NCI-H1417 treated with DMSO at 0.1 percent for 48 hours (cell line): Measurements from ENCODE around the gene MS4A14.
"Not testable (repeated sequence)": the region's sequence is repeated elsewhere in the genome, so short reads cannot be mapped to it uniquely, and the experiment has no call there.

Experiments used
- DNase-seq: peaks from one replicate; lab custom pipeline; 2025; lab: John Stamatoyannopoulos, UW

The MS4A14 gene

GRCh38 chr11:60396382-60396781, at the start of gene MS4A14:
Gene MS4A14, plus strand, starts transcription at chr11:60396459. Its CDS starts 120 bp downstream, at chr11:60396579.
- no peak for DNase-seq

- DNase-seq = no peak
These were observed 49.0 kb upstream of the MS4A14 start for GRCh38 chr11:60347084-60347797.

DNA sequence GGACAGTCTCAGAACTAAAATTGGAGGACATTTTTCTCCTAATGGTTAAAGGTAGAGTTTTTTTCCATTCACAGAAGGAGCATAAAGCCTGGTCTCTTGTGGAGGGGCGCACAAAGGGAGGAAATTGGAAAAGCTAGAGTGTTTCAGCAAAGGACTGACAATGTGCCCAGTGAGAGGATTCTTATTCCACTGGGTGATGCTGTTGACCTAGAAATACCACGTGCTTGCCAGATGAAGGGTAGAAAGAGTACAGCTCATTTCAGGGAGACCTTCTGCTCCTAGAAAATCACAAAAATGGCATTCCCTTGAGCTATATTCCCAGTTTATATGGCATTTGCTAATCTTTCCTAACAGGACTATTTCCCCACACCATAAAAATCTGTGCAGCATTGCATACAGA, 48.1 kb upstream of the MS4A14 start:
- no peak for DNase-seq

DNA sequence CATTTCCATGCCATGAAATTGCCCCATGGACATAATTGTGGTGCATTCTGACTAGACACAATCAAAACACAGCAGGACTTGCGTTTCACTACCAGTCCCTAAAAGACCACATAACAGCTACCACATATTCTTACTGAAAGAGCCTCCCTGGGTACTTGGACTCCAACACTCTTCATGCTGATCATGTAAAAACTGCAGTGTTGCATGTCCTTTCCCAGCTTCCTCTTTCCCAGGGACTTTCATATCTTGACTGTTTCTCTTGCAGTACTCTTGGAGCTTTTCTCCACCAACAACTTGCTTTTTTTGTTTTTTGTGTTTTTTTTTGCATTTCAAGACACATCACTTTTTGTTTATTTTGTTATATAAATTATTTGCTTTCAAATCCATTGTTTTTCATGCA, 46.3 kb upstream of the MS4A14 start:
- DNase-seq = no peak

GRCh38 chr11:60357771-60358170, 38.5 kb upstream of the MS4A14 start:
- DNase-seq = no peak

GRCh38 chr11:60360621-60361020, 35.6 kb upstream of the MS4A14 start:
- no peak for DNase-seq

- DNase-seq = no peak
These were observed 34.0 kb upstream of the MS4A14 start for GRCh38 chr11:60362241-60362640.

DNA sequence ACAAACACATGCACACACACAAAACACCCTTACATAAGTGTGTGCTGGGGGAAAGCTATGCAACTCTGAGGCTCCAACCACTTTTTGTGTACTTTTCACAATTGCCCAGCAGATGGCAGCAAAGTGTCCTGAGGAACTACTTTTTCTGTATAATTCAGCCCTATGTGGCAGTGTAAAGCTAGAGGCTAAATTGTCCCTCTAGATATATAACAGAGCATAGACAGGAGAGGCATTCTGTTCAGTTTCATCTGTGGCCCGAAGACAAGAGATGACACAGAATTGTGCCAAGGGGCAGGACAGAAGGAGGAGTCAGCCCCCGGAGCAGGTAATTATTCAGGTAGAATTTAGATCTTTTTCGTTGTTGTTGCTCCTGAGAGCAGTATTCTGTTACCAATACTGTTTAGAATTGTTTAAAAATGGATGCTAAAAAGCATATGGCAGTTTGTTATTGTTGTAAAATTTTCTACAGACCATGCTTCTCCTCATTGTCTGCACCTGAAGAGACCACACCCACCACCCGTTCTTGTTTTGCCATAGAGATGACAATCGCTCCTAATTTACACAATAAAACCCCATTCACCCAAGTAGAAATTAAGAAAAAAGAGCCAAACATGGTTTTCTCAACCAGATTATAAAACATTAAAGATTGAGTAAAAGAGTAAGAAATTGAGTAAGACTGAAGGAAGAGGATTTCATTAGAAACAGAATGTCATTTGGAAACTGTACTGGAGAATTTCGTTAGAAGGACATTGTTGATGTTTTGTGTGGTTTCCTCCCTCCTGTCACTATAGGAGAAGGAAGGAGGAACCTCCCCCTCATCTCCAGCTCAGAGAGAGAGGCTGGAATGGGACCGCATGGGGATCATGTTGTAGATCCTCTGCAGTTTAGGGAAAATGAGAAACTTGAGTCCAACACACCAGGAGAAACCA, 32.5 kb upstream of the MS4A14 start:
- DNase-seq = peak; percentile 59

DNA sequence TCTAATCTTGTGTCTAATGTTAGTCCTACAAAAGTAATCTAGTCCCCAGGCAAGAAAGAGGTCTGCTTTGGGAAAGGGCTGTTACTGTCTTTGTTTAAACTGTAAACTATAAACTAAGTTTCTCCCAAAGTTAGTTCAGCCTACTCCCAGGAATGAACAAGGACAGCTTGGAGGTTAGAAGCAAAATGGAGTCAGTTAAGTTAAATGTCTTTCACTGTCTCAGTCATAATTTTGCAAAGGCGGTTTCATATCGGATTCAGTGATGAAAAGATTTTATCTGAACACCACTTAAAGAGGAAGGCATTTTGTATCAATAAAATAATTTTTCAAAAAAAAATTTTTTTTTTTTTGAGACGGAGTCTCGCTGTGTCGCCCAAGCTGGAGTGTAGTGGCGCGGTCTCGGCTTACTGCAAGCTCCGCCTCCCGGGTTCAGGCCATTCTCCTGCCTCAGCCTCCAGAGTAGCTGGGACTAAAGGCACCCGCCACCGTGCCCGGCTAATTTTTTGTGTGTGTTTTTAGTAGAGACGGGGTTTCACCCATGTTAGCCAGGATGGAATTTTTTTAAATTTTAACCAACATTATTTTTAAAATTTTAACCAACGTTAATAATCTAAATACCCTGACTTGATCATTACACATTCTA, 29.9 kb upstream of the MS4A14 start:
- not testable (repeated sequence) for DNase-seq

DNA sequence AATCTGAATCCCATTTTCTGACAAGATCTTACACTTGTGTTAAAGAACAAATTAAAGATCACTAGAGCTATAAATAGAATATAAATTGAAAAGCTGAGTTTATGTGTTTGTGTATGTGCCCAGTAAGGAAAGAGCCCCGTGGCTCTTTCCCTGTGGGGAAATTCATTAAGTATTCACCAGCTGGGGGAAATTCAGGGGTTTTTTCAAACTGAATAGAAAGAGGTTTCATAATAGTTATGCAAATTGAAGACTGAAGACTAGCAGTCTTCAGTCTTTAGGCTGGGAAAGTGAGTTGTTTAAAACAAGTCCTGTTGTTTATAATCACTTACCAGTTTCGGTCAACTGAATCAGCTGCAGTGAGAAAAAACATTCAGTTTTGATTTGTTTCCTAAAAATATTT, 29.2 kb upstream of the MS4A14 start:
- DNase-seq = no peak

DNA sequence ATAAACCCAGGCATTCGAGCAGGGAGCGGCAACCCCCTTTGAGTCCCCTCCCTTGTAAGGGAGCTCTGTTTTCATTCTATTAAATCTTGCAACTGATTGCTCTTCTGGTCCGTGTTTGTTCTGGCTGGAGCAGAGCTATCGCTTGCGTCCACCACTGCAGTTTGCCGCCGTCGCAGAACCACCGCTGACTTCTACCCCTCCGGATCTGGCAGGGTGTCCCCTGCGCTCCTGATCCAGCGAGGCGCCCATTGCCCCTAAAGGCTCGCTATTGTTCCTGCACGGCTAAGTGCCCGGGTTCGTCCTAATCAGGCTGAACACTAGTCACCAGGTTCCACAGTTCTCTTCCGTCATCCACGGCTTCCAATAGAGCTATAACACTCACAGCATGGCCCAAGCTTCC, 28.4 kb upstream of the MS4A14 start:
- no peak for DNase-seq

- DNase-seq = no peak
These were observed 25.9 kb upstream of the MS4A14 start for GRCh38 chr11:60370252-60370810.

DNA sequence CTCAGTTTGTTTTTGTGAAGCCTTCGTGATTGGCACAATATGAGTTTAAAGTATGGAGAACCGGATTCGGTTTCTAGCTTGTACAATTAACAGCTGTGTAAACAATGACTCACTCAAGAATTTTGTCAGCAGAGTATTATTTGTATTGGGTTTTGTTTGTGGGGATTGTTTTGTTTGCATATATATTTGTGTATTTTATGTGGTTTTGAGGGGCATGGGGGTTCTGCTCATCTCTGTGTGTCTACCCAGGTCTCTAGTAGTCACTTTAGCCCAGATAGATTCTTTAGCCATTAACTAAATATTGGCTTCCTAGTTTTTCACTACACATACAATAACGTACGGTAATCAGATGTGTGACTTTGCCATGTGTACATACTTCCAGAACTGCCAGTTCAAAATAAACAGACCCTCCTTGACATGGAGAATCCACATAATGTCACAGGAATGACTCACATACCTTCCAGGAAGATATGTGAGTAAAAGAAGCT, 25.4 kb upstream of the MS4A14 start:
- peak; percentile 86 for DNase-seq

- DNase-seq = no peak
These were observed 24.9 kb upstream of the MS4A14 start for GRCh38 chr11:60371386-60371785.

GRCh38 chr11:60371854-60372253, 24.4 kb upstream of the MS4A14 start:
- DNase-seq = no peak

DNA sequence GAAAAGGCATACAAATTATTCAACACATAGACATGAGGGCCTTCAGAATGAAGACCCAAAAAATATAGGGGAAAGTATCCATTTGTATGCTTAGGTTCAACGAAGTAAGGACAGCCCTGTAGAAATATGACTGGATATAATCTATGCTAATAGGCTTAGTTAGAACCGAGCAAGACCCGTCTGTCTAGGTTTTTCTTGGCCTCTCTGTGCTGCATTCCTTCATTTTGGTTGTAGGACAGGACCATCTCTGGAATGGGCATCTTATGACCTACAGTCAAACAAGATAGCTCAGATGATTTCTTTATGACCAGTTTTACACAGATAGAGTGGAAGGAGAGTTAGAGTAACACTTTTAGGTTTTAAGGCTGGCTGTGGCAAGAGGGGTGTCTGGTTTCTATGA, 23.5 kb upstream of the MS4A14 start:
- DNase-seq = no peak

DNA sequence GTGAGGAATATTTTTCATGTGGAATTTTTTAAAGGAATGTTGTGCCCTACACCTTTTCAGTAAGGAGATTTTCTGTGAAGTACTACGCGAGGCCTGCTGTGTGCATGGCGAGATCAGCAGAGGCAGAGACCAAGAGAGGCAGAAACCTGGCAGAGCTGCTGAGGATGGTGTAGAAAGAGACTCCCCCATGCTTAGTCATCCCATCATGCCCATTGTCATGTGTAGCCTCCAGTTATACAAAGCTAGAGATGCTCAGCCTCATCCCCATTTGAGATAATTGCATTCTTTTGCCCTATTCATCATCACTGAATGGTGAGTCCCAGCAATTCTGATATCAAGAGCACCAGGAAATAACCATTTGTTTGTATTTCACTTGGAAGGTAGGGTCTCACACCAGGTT, 20.9 kb upstream of the MS4A14 start:
- DNase-seq = no peak

- DNase-seq = no peak
These were observed 19.7 kb upstream of the MS4A14 start for GRCh38 chr11:60376601-60377000.

DNA sequence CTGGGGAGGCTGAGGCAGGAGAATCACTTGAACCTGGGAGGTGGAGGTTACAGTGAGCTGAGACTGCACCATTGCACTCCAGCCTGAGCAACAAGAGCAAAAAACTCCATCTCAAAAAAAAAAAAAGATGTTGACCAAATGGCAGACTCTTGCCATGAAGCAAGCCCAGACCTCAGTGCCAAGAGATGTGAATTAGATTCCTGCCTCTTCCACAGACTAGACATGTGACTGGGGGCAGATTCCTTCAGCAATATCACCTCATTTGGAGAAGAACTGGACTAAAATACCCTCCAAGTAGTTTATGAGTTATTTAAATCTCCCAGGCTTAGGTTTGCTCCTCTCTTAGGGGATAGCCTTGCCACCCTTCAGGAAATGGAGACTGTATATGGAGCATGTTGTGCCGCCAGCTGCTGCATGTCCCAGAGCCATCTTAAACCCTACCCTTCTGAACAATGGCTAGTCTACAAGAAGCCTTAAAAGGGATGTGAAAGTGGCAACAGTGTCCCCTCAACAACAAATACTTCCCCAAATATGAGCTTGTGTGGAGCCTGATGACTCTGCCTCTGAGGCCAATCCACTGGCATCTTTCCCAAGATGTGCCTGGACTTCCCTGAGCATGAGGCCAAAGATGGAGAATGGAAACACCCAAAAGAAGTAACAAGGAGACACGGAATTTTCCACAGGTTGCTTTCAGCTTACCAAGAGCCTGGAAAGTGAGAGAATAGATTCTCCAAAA, 18.7 kb upstream of the MS4A14 start:
- no peak for DNase-seq

DNA sequence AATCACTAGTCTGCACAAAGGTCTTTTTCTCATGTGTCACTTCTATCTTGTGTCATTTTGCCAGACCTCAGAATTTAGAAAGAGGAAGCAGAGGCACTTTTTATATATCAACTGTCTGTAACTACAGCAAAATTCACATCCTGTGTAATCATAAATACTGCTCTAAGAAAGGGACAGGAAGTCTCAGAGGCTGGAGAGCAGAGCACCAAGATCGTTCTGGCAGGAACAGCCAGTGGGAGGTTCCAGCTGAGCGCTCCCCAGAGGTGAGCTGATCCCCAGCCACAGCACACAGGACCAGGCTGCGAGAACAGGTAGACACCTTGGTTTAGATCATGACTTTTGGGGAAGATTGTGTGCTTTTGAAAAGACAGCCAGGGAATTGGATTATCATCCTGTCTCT, 17.9 kb upstream of the MS4A14 start, which contains the start of gene MS4A7:
TSS of gene MS4A7 (plus strand) at position 179 of the 400 bp plus-strand sequence. CDS start 4,610 bp downstream, outside the sequence.
- no peak for DNase-seq

DNA sequence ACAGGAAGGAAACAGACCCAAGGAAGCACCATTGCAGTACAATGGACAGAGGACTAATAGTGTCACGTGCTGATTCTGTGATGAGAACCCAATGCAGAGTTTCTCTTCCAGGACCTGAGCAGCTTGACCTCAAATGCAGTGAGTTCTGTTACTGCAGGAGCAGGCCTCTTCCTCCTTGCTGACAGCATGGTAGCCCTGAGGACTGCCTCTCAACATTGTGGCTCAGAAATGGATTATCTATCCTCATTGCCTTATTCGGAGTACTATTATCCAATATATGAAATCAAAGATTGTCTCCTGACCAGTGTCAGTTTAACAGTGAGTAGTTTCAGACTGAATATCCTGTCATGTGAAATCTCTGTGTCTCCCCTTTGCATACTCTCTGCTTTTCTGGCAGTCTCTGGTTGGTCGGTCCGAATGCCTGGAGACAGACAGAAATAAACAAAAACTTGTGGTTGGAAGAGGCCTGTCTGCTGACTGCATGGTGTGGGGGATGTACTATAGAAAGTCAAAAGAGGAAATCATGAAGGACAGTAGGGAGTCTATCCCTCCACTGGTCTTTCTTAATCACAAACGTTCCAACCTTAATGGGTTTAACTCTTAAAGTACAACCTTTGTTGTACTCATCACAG, 6.9 kb upstream of the MS4A14 start:
- DNase-seq = no peak
